NB4 (cell line): ENCODE data around the gene DACT3.

Experiments used
- DNase-seq: peaks from one replicate; pipeline ENCODE4 v3.0.0; 2010; ENCODE audit warnings: low read depth
- H3K4me3 ChIP-seq: one replicate; pipeline ENCODE4 v1.5.1; 2011; ENCODE audit warnings: mild to moderate bottlenecking, low read depth, low read length, moderate library complexity
- MAX ChIP-seq: IDR thresholded peaks from 2 replicates; pipeline ENCODE4 v1.6.1; 2011; ENCODE audit warnings: low read depth, low read length
- MYC ChIP-seq: IDR thresholded peaks from 2 replicates; pipeline ENCODE4 v1.6.1; 2011; ENCODE audit warnings: low read depth, low read length
- POLR2A ChIP-seq: IDR thresholded peaks from 2 replicates; pipeline ENCODE4 v1.6.1; 2011; ENCODE audit warnings: mild to moderate bottlenecking; ENCODE audit not compliant: insufficient read length; ENCODE audit errors: extremely low read depth
- TF ChIP-seq, protein P1 (sequence below): IDR thresholded peaks from one replicate; pipeline ENCODE4 v1.5.1; 2012; ENCODE audit warnings: low read depth, low read length

Gene DACT3

DNA sequence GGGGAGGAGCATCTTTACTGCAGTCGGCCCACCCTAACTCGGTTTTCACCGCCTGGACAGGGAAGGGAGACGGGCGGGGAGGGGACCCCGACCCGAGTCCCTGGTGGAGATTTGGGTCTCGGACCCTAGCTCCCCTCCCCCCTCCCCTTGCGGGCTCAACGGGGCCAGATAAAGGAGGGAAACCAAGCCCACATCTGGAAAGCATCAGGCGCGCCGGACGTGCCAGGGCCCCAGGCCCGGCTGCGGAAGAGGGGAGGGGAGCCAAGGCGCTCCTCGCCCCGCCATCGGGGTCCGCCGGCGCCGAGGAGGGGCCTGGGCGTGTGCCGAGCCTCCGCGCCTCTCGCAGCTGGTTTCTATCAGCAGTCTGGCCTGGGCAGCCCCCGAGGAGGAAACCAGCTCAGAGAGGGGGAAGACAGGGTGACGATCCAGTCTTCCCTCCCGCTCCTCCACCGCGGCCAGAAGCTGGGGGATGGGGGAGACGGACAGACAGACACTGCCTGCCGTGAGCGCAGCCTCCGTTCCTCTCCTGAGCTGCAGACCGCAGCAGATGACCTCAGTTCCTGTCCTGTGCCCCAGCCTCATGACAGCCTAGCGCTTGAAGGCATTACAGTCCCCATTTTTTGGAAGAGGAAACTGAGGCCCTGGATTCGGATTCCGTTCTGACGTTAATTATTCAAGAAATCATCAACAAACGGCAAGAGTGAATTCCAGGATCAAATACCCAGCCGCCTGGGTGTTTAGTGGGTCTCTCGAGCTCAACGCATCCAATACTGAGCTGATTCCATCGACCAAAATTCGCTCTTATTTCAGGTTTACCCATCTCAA, 21.4 kb downstream of the DACT3 start:
- TF ChIP-seq MAX: peak; percentile 47
- TF ChIP-seq, protein P1, sequence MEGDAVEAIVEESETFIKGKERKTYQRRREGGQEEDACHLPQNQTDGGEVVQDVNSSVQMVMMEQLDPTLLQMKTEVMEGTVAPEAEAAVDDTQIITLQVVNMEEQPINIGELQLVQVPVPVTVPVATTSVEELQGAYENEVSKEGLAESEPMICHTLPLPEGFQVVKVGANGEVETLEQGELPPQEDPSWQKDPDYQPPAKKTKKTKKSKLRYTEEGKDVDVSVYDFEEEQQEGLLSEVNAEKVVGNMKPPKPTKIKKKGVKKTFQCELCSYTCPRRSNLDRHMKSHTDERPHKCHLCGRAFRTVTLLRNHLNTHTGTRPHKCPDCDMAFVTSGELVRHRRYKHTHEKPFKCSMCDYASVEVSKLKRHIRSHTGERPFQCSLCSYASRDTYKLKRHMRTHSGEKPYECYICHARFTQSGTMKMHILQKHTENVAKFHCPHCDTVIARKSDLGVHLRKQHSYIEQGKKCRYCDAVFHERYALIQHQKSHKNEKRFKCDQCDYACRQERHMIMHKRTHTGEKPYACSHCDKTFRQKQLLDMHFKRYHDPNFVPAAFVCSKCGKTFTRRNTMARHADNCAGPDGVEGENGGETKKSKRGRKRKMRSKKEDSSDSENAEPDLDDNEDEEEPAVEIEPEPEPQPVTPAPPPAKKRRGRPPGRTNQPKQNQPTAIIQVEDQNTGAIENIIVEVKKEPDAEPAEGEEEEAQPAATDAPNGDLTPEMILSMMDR: no peak
- peak overlapping the region; percentile 37 for H3K4me3 ChIP-seq
- peak; percentile 90 for DNase-seq

GRCh38 chr19:46637224-46637623, 23.8 kb downstream of the DACT3 start:
- peak; percentile 50 for DNase-seq
- no peak overlapping the region for H3K4me3 ChIP-seq
- TF ChIP-seq MAX: no peak
- no peak for TF ChIP-seq MYC
- no peak for TF ChIP-seq POLR2A
- TF ChIP-seq, protein P1: no peak

DNA sequence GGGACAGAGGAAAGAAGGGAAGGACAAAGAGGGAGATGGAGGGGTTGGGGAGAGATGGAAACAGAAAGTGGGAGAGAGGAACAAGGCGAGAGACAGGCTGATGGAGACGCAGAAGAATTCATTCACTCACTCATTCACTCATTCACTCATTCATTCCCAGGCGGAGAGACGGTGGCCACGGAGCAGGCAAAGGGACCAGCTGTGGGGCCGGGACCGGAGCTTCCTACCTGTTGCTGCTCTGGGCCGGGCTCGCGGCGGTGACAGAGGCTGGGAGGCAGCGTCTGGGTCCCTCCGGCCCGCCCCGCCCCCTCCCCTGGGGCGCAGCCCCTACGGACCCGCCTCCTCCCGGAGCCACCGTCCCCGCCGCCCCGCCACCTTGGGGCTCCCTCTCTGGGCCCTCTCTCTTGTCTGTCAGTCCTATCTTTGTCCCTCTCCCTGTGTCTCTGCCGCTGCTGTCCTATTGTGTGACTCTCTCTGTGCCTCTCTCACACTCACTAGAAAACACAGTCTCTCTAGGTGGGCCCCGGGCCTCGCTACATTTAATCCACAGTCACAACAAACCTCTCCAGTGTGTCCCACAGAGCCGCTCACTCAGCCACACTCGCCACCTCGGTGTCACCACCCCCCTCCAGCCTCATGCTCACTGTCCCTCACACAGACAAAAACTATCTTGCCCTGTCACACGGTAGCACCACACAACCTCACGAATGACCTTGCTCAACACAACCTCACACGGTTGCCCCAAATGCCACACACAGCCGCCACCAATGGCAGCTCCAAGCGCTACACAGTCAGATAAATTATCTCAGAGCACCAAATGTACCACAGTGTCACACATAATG, 24.8 kb downstream of the DACT3 start, which contains the start of gene GNG8:
Gene GNG8, minus strand, starts transcription at position 283 of the 842 bp plus-strand sequence. CDS start 1,520 bp downstream, outside the sequence.
- no peak within 1 kb of the TSS for H3K4me3 ChIP-seq
- no peak for DNase-seq
- no peak for TF ChIP-seq MAX
- TF ChIP-seq, protein P1: no peak
- TF ChIP-seq MYC: no peak
- TF ChIP-seq POLR2A: no peak

GRCh38 chr19:46634656-46635218, 26.2 kb downstream of the DACT3 start:
- no peak overlapping the region for H3K4me3 ChIP-seq
- TF ChIP-seq MYC (no peak), POLR2A (no peak), MAX (no peak)
- TF ChIP-seq, protein P1: no peak
- DNase-seq: no peak

GRCh38 chr19:46634045-46634655, 26.8 kb downstream of the DACT3 start:
- peak; percentile 94 for DNase-seq
- H3K4me3 ChIP-seq: no peak overlapping the region
- TF ChIP-seq MYC (no peak), POLR2A (no peak), MAX (no peak)
- TF ChIP-seq, protein P1: no peak
